HepG2 (cell line): Measurements from ENCODE around the gene SH3GLB2. TPM values are rescaled to one million over a fixed set of nuclear protein-coding genes. Genes with fewer than 3 reads are reported as not detected.

Experiments
- ARID2 ChIP-seq: sonication (generic); formaldehyde crosslinking; IDR thresholded peaks from 2 replicates; pipeline ENCODE4 v1.8.1; 2022; ENCODE audit warnings: mild to moderate bottlenecking, missing genetic modification reagents, borderline replicate concordance
- ATF3 ChIP-seq: sonication (generic); formaldehyde crosslinking; IDR thresholded peaks from 2 replicates; pipeline ENCODE4 v1.4.0; 2020; ENCODE audit warnings: missing genetic modification reagents
- EHMT2 ChIP-seq: fragments of 200-600 bp; sonication (generic); IDR thresholded peaks from 2 replicates; pipeline ENCODE4 v1.7.0; 2017; ENCODE audit warnings: antibody characterized with exemption, low read depth, low read length, borderline replicate concordance
- JDP2 ChIP-seq: sonication (generic); formaldehyde crosslinking; IDR thresholded peaks from 2 replicates; pipeline ENCODE4 v1.8.1; 2022; ENCODE audit warnings: missing genetic modification reagents, borderline replicate concordance
- KDM5B ChIP-seq: sonication (generic); formaldehyde crosslinking; IDR thresholded peaks from 2 replicates; pipeline ENCODE4 v1.4.0; 2020; ENCODE audit warnings: missing genetic modification reagents, mild to moderate bottlenecking, borderline replicate concordance
- MAFK ChIP-seq, 2 experiments: IDR thresholded peaks in 1 of 2; conservative IDR thresholded peaks in 1 of 2; 2 replicates each; pipeline ENCODE4 v1.6.1; 2011; ENCODE audit warnings: improper control_type of control experiment in 2 of 2, low read length in 2 of 2
- MTERF4 ChIP-seq: sonication (generic); formaldehyde crosslinking; IDR thresholded peaks from 2 replicates; pipeline ENCODE4 v1.8.0; 2023; ENCODE audit warnings: mild to moderate bottlenecking, missing genetic modification reagents
- PAF1 ChIP-seq: IDR thresholded peaks from 2 replicates; pipeline ENCODE4 v1.6.1; 2016; ENCODE audit warnings: missing genetic modification reagents, missing compliant biosample characterization
- PAX8 ChIP-seq: sonication (generic); formaldehyde crosslinking; IDR thresholded peaks from 2 replicates; pipeline ENCODE4 v1.8.0; 2022; ENCODE audit warnings: mild to moderate bottlenecking, missing genetic modification reagents, borderline replicate concordance
- PHF5A ChIP-seq: IDR thresholded peaks from one replicate; pipeline ENCODE4 v1.6.1; 2018; ENCODE audit warnings: low read depth, missing genetic modification reagents; ENCODE audit not compliant: unreplicated experiment
- POLR2A ChIP-seq, 2 experiments: IDR thresholded peaks; 2 replicates each; pipeline ENCODE4 v1.6.1; 2011; ENCODE audit warnings: low read depth in 2 of 2, low read length in 2 of 2, mild to moderate bottlenecking in 1 of 2, moderate library complexity in 1 of 2; ENCODE audit not compliant: insufficient read depth in 1 of 2
- RNF219 ChIP-seq: sonication (generic); formaldehyde crosslinking; IDR thresholded peaks from 2 replicates; pipeline ENCODE4 v1.5.0; 2020; ENCODE audit warnings: mild to moderate bottlenecking, missing genetic modification reagents
- SP4 ChIP-seq: sonication (generic); formaldehyde crosslinking; IDR thresholded peaks from 2 replicates; pipeline ENCODE4 v1.8.1; 2023; ENCODE audit warnings: mild to moderate bottlenecking, missing genetic modification reagents
- SRSF4 ChIP-seq: fragments of 200-400 bp; formaldehyde crosslinking; IDR thresholded peaks from one replicate; pipeline ENCODE4 v1.6.1; 2018; ENCODE audit warnings: mild to moderate bottlenecking, low read depth, low read length, moderate library complexity; ENCODE audit not compliant: poor library complexity, severe bottlenecking
- ZNF446 ChIP-seq: sonication (generic); formaldehyde crosslinking; IDR thresholded peaks from 2 replicates; pipeline ENCODE4 v1.5.0; 2020; ENCODE audit warnings: mild to moderate bottlenecking, missing genetic modification reagents
- ZNF678 ChIP-seq: sonication (generic); formaldehyde crosslinking; IDR thresholded peaks from 2 replicates; pipeline ENCODE4 v1.4.0; 2020; ENCODE audit warnings: mild to moderate bottlenecking, missing genetic modification reagents
- polyA plus RNA-seq, 8 experiments: library from polyadenylated mRNA; depleted of rRNA in 3 of 8; stranded (reverse) in 7 of 8; unstranded in 1 of 8; fragments of >200 nt; fragmentation: Illumina TruSeq in 4 of 8; extraction: Trizol in 4 of 8; gene quantifications; 2 replicates each; pipeline versions ENCODE4 v1.2.1 to v1.2.3, GENCODE V29; 2011 to 2016; ENCODE audit warnings: low read depth in 4 of 8, missing spikeins in 1 of 8, mixed read lengths in 1 of 8; ENCODE audit not compliant: insufficient read depth in 1 of 8
- total RNA-seq, 5 experiments: library from RNA; depleted of rRNA; stranded (reverse); fragments of >200 nt; fragmentation: Illumina TruSeq; extraction: Trizol; gene quantifications; 2 replicates each; pipeline ENCODE4 v1.2.3, GENCODE V29; 2016; ENCODE audit warnings: low read depth in 1 of 5
- TF ChIP-seq, protein P1 (sequence below): sonication (generic); formaldehyde crosslinking; IDR thresholded peaks from 2 replicates; pipeline ENCODE4 v1.9.0; 2021; ENCODE audit warnings: mild to moderate bottlenecking, missing genetic modification reagents

Gene SH3GLB2
- total and polyA plus RNA-seq, 2 of the 13 experiments (the other 11 are each of a cell fraction or from before 2014, with no cell fraction given): 24.0 to 40.6 TPM

DNA sequence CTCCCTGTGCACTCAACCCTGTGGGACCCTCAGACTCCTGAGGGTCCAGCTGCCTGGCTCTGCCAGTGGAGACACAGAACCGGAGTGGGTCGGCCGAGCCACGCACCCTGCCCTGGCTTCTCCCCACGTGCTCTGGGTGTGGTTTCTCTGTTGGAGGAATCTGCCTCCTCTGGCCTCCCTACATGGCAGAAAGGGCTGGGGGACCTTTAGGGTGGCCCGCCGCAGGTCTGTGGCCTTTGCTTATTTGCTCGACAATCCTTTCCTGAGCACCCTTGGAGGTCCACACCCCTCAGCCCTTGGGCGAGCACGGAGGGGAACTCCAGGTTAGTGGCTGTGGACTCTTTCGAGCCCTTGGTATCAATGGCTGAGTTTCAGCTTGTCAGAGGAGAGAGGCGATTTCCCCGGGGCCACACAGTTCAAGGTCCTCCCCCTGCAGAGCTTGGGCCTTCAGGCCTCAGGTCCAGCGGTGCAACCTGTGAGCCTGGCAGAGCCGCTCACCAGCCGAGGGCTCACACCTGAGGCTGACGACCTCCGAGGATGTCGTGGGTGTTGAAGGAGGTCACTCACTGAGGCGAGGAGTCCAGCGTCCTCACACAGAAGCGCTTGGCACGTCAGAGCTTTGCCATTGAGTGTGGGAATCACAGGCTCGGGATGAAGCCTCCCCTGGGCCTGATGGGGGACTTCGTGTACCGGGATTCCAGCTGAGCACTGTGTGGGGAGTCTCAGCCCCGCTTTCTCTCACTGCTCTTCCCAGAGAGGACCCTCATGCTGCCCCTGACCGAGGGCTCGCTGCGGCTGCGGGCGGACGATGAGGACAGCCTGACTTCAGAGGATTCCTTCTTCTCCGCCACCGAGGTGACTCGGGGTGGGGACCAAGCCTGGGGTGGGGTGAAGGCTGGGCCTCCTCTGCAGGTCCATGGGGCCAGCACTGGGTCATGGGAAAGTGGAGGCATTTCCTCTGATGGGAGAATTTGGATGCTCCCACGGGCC is 32.0 kb upstream of the SH3GLB2 start (continued):
- TF ChIP-seq, protein P1, sequence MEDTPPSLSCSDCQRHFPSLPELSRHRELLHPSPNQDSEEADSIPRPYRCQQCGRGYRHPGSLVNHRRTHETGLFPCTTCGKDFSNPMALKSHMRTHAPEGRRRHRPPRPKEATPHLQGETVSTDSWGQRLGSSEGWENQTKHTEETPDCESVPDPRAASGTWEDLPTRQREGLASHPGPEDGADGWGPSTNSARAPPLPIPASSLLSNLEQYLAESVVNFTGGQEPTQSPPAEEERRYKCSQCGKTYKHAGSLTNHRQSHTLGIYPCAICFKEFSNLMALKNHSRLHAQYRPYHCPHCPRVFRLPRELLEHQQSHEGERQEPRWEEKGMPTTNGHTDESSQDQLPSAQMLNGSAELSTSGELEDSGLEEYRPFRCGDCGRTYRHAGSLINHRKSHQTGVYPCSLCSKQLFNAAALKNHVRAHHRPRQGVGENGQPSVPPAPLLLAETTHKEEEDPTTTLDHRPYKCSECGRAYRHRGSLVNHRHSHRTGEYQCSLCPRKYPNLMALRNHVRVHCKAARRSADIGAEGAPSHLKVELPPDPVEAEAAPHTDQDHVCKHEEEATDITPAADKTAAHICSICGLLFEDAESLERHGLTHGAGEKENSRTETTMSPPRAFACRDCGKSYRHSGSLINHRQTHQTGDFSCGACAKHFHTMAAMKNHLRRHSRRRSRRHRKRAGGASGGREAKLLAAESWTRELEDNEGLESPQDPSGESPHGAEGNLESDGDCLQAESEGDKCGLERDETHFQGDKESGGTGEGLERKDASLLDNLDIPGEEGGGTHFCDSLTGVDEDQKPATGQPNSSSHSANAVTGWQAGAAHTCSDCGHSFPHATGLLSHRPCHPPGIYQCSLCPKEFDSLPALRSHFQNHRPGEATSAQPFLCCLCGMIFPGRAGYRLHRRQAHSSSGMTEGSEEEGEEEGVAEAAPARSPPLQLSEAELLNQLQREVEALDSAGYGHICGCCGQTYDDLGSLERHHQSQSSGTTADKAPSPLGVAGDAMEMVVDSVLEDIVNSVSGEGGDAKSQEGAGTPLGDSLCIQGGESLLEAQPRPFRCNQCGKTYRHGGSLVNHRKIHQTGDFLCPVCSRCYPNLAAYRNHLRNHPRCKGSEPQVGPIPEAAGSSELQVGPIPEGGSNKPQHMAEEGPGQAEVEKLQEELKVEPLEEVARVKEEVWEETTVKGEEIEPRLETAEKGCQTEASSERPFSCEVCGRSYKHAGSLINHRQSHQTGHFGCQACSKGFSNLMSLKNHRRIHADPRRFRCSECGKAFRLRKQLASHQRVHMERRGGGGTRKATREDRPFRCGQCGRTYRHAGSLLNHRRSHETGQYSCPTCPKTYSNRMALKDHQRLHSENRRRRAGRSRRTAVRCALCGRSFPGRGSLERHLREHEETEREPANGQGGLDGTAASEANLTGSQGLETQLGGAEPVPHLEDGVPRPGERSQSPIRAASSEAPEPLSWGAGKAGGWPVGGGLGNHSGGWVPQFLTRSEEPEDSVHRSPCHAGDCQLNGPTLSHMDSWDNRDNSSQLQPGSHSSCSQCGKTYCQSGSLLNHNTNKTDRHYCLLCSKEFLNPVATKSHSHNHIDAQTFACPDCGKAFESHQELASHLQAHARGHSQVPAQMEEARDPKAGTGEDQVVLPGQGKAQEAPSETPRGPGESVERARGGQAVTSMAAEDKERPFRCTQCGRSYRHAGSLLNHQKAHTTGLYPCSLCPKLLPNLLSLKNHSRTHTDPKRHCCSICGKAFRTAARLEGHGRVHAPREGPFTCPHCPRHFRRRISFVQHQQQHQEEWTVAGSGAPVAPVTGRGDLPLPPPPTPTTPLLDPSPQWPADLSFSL (CRISPR knock-in tag): no peak
- TF ChIP-seq PAX8 (CRISPR knock-in tag): no peak
- no peak for TF ChIP-seq ZNF678 (CRISPR knock-in tag)
- TF ChIP-seq EHMT2: no peak
- no peak for TF ChIP-seq JDP2
- no peak for TF ChIP-seq PAF1
- no peak for TF ChIP-seq ARID2
- no peak for TF ChIP-seq PHF5A (CRISPR knock-in tag)
- no peak for TF ChIP-seq SRSF4
- no peak for TF ChIP-seq MTERF4 (CRISPR knock-in tag)
- TF ChIP-seq ATF3 (CRISPR knock-in tag): no peak
- TF ChIP-seq ZNF446 (CRISPR knock-in tag): no peak
- no peak for TF ChIP-seq MAFK (conservative IDR thresholded peaks at IDR 0.05 in 1 of 2, IDR thresholded peaks at IDR 0.05 in 1 of 2; ENCODE audit: low read length in 2 of 2)
- no peak for TF ChIP-seq RNF219 (CRISPR knock-in tag)
- TF ChIP-seq POLR2A (IDR thresholded peaks at IDR 0.05; ENCODE audit: insufficient read depth in 1 of 2, low read depth in 2 of 2, low read length in 2 of 2): no peak
- peak; percentile 48; the same call in 1 of the 2 replicates for TF ChIP-seq KDM5B
- no peak for TF ChIP-seq SP4 (CRISPR knock-in tag)
